Motor neuron (in vitro differentiated cells): ENCODE data around the gene PRKRIP1. TPM values are rescaled to one million over a fixed set of nuclear protein-coding genes. Genes with fewer than 3 reads are reported as not detected.
"Not testable (repeated sequence)": the region's sequence is repeated elsewhere in the genome, so short reads cannot be mapped to it uniquely, and the experiment has no call there.

ENCODE experiments used
- ATAC-seq, 8 experiments: fragments of 200-7000 bp; cut with Tn5 transposase; replicated peaks in 6 of 8; 2 replicates each; pipeline ENCODE4 v1.8.0; 2021; ENCODE audit warnings: mild to moderate bottlenecking in 8 of 8, moderate library complexity in 8 of 8
- H3K27ac ChIP-seq, 2 donors: fragments of 250-450 bp; sonication (Bioruptor Pico); 2 replicates each; pipeline ENCODE4 v1.9.0; 2021; ENCODE audit warnings: antibody characterized with exemption in 2 of 2, mild to moderate bottlenecking in 2 of 2, moderate library complexity in 1 of 2
- H3K4me1 ChIP-seq, 2 donors: fragments of 250-450 bp; sonication (Bioruptor Pico); replicated peaks in 1 of 2; 2 replicates each; pipeline ENCODE4 v1.6.1; 2021; ENCODE audit warnings: antibody characterized with exemption in 2 of 2, mild to moderate bottlenecking in 2 of 2, moderate library complexity in 1 of 2
- H3K4me3 ChIP-seq, 5 donors: fragments of 250-450 bp; sonication (Bioruptor Pico); 2 replicates each; pipeline ENCODE4 v1.9.0; 2021; ENCODE audit warnings: antibody characterized with exemption in 5 of 5, mild to moderate bottlenecking in 5 of 5, moderate library complexity in 4 of 5
- WGBS, 10 experiments: fragments of 450-650 bp; shearing (Covaris generic); methylation state at CpG; one replicate each; pipeline ENCODE4 v1.0.0; 2022; 5-methylcytosine and 5-hydroxymethylcytosine counted together
- in situ Hi-C, 9 experiments: fragments of 400-800 bp; cut with MboI; loops; one replicate each; pipeline ENCODE4 v1.15.0; 2021; ENCODE audit warnings: low sequenced_read_pairs in 9 of 9, low pct_unique_long_range_greater_than_20kb in 2 of 9; ENCODE audit not compliant: unreplicated experiment in 9 of 9
- total RNA-seq, 8 experiments: library from RNA; unstranded; fragments of 300-600 nt; gene quantifications; 2 replicates each; pipeline versions ENCODE4 v1.2.3 to v1.2.4, GENCODE V29; 2022

PRKRIP1 gene
- total RNA-seq, 8 experiments from 2014 or later: 15.2 to 39.6 (median 31.1) TPM

GRCh38 chr7:102387064-102387463 is 9.1 kb upstream of the PRKRIP1 start:
- no peak overlapping the region for H3K27ac ChIP-seq
- ATAC-seq: peak in 1 of 8 experiments; percentile 10
- in situ Hi-C loops: loop anchor here in 4 of 9 experiments (10.0 to 25.0 kb wide), 2 partner anchors 100 to 102 kb away; partner anchors contain the start of gene SH2B2 (in 4 of the 4)
- no peaks in the 10 kb centered on the region for H3K4me1 ChIP-seq
- H3K4me3 ChIP-seq: no peak overlapping the region
- 82 to 100% (median 95%) methylated on average over 1 to 5 of the region's 6 CpGs; no CpG with 5 or more reads in 4 of the 10 experiments for WGBS, 10 experiments

- WGBS, 10 experiments: 0 to 100% (median 92%) methylated on average over 1 to 3 of the region's 3 CpGs
- Histone ChIP-seq H3K4me1 (no peaks in the 10 kb centered on the region), H3K4me3 (no peak overlapping the region), H3K27ac (no peak overlapping the region)
- in situ Hi-C loops: loop anchor here in 5 of 9 experiments (10.0 to 25.0 kb wide), 2 partner anchors 103 to 105 kb away; partner anchors contain the start of gene SH2B2 (in 5 of the 5)
- no peak for ATAC-seq
Observed at GRCh38 chr7:102389810-102390209, 6.4 kb upstream of the PRKRIP1 start.

GRCh38 chr7:102390697-102391484 is 5.3 kb upstream of the PRKRIP1 start:
- no peak overlapping the region for H3K4me3 ChIP-seq
- ATAC-seq: peak; percentile 58 to 96 (median 70)
- 67 to 100% (median 83%) methylated on average over 1 to 3 of the region's 12 CpGs; no CpG with 5 or more reads in 3 of the 10 experiments for WGBS, 10 experiments
- no peaks in the 10 kb centered on the region for H3K4me1 ChIP-seq
- in situ Hi-C loops: loop anchor here in 4 of 9 experiments (10.0 to 25.0 kb wide), 2 partner anchors 104 to 106 kb away; partner anchors contain the start of gene SH2B2 (in 4 of the 4)
- no peak overlapping the region for H3K27ac ChIP-seq

- peaks cover 4% of the 10 kb centered on the region in 2 donors for H3K4me1 ChIP-seq
- no peak overlapping the region for H3K27ac ChIP-seq
- H3K4me3 ChIP-seq: no peak overlapping the region
- in situ Hi-C loops: loop anchor here in 4 of 9 experiments (10.0 to 25.0 kb wide), 2 partner anchors 105 to 108 kb away; partner anchors contain the start of gene SH2B2 (in 4 of the 4)
- no peak for ATAC-seq
- 80 to 100% (median 83%) methylated on average over 1 of the region's 1 CpG; no CpG with 5 or more reads in 6 of the 10 experiments for WGBS, 10 experiments
Observed at GRCh38 chr7:102392330-102392729, 3.8 kb upstream of the PRKRIP1 start.

- in situ Hi-C loops: loop anchor here in 4 of 9 experiments (10.0 to 25.0 kb wide), 2 partner anchors 106 to 109 kb away; partner anchors contain the start of gene SH2B2 (in 4 of the 4)
- H3K27ac ChIP-seq: no peak overlapping the region
Observed at GRCh38 chr7:102393467-102393866, 2.7 kb upstream of the PRKRIP1 start.

GRCh38 chr7:102395592-102395872 is 631 bp upstream of the PRKRIP1 start:
- peak in 5 of 8 experiments; percentile 10 to 42 (median 37) for ATAC-seq
- in situ Hi-C loops: loop anchor here in 4 of 9 experiments (10.0 to 25.0 kb wide), 2 partner anchors 108 to 111 kb away; partner anchors contain the start of gene SH2B2 (in 4 of the 4)
- Histone ChIP-seq H3K4me3 (peak overlapping the region; percentile 64 to 100 (median 66)), H3K4me1 (peaks cover 6 to 7% of the 10 kb centered on the region in 2 donors), H3K27ac (peak overlapping the region; percentile 90 to 96)
- WGBS, 10 experiments: 2 to 35% (median 15%) methylated on average over 1 to 9 of the region's 9 CpGs; no CpG with 5 or more reads in 2 of the 10 experiments

More at GRCh38 chr7:102393467-102393866, 2.7 kb upstream of the PRKRIP1 start:
- ATAC-seq: no peak
- Histone ChIP-seq H3K4me3 (no peak overlapping the region), H3K4me1 (peaks cover 6 to 7% of the 10 kb centered on the region in 2 donors)
- WGBS, 10 experiments: 86 to 100% (median 93%) methylated on average over 3 to 8 of the region's 9 CpGs; no CpG with 5 or more reads in 1 of the 10 experiments

GRCh38 chr7:102396710-102397019 is 502 bp downstream of the PRKRIP1 start:
- ATAC-seq: peak in 2 of 8 experiments; percentile 1 to 6
- H3K4me1 ChIP-seq: peaks cover 6 to 7% of the 10 kb centered on the region in 2 donors
- peak overlapping the region; percentile 69 to 85 for H3K27ac ChIP-seq
- in situ Hi-C loops: loop anchor here in 4 of 9 experiments (10.0 to 25.0 kb wide), 2 partner anchors 109 to 112 kb away; partner anchors contain the start of gene SH2B2 (in 4 of the 4)
- peak overlapping the region; percentile 64 to 100 (median 66) for H3K4me3 ChIP-seq
- WGBS, 10 experiments: 0 to 5% (median 0%) methylated on average over 1 to 8 of the region's 12 CpGs; no CpG with 5 or more reads in 2 of the 10 experiments

- in situ Hi-C loops: loop anchor here in 4 of 9 experiments (10.0 to 25.0 kb wide), 2 partner anchors 111 to 114 kb away; partner anchors contain the start of gene SH2B2 (in 4 of the 4)
- ATAC-seq: no peak
Observed at GRCh38 chr7:102398543-102398942, 2.4 kb downstream of the PRKRIP1 start.

GRCh38 chr7:102400360-102400759 is 4.2 kb downstream of the PRKRIP1 start:
- H3K27ac ChIP-seq: no peak overlapping the region
- H3K4me1 ChIP-seq: peaks cover 12 to 14% of the 10 kb centered on the region in 2 donors
- ATAC-seq: no peak
- in situ Hi-C loops: no loop called here
- WGBS, 10 experiments: 75 to 100% (median 94%) methylated on average over 2 to 5 of the region's 5 CpGs; no CpG with 5 or more reads in 2 of the 10 experiments
- H3K4me3 ChIP-seq: no peak overlapping the region

More at GRCh38 chr7:102398543-102398942, 2.4 kb downstream of the PRKRIP1 start:
- peaks cover 6 to 7% of the 10 kb centered on the region in 2 donors for H3K4me1 ChIP-seq
- 80 to 99% (median 95%) methylated on average over 2 to 8 of the region's 8 CpGs; no CpG with 5 or more reads in 1 of the 10 experiments for WGBS, 10 experiments
- no peak overlapping the region for H3K4me3 ChIP-seq
- no peak overlapping the region for H3K27ac ChIP-seq

GRCh38 chr7:102403563-102403962 is 7.4 kb downstream of the PRKRIP1 start:
- ATAC-seq: peak in 1 of 8 experiments; percentile 9

GRCh38 chr7:102404005-102404861 is 8.1 kb downstream of the PRKRIP1 start:
- H3K27ac ChIP-seq: peak overlapping the region in 1 of 2 donors; percentile 20
- peaks cover 6% of the 10 kb centered on the region in 2 donors for H3K4me1 ChIP-seq
- in situ Hi-C loops: no loop called here
- 50 to 100% (median 68%) methylated on average over 2 to 9 of the region's 15 CpGs; no CpG with 5 or more reads in 4 of the 10 experiments for WGBS, 10 experiments
- H3K4me3 ChIP-seq: no peak overlapping the region
- peak; percentile 78 to 98 (median 89) for ATAC-seq

More at GRCh38 chr7:102403563-102403962, 7.4 kb downstream of the PRKRIP1 start:
- H3K4me3 ChIP-seq: no peak overlapping the region
- 83 to 100% (median 94%) methylated on average over 1 to 3 of the region's 3 CpGs; no CpG with 5 or more reads in 6 of the 10 experiments for WGBS, 10 experiments
- peaks cover 6% of the 10 kb centered on the region in 2 donors for H3K4me1 ChIP-seq
- in situ Hi-C loops: no loop called here
- H3K27ac ChIP-seq: no peak overlapping the region

GRCh38 chr7:102404862-102405188 is 8.7 kb downstream of the PRKRIP1 start:
- H3K27ac ChIP-seq, in situ Hi-C loops, H3K4me1 ChIP-seq, ATAC-seq, H3K4me3 ChIP-seq: not testable (repeated sequence)
- 80 to 100% (median 92%) methylated on average over 1 to 4 of the region's 5 CpGs; no CpG with 5 or more reads in 4 of the 10 experiments for WGBS, 10 experiments
